Sigmoid colon (tissue), 4 donors: ENCODE measurements around the gene C1QTNF8.

Experiments
- CTCF ChIP-seq, 4 experiments: fragments of 450-650 bp in 3 of 4; fragments of 200-600 bp in 1 of 4; IDR thresholded peaks; one replicate each; pipeline ENCODE4 v1.5.1; 2016 to 2019; ENCODE audit warnings: antibody characterized with exemption in 4 of 4, mild to moderate bottlenecking in 3 of 4, moderate library complexity in 2 of 4
- EP300 ChIP-seq, 4 donors: sonication (generic); formaldehyde crosslinking; IDR thresholded peaks; one replicate each; pipeline ENCODE4 v1.6.1; 2017; ENCODE audit warnings: antibody characterized with exemption in 4 of 4
- POLR2A ChIP-seq, 2 donors: fragments of 450-650 bp; IDR thresholded peaks; one replicate each; pipeline ENCODE4 v1.6.1; 2016; ENCODE audit warnings: antibody characterized with exemption in 2 of 2, mild to moderate bottlenecking in 2 of 2, moderate library complexity in 2 of 2
- POLR2AphosphoS5 ChIP-seq, 4 donors: sonication (generic); formaldehyde crosslinking; IDR thresholded peaks; one replicate each; pipeline ENCODE4 v1.6.1; 2017; ENCODE audit warnings: antibody characterized with exemption in 4 of 4

DNA sequence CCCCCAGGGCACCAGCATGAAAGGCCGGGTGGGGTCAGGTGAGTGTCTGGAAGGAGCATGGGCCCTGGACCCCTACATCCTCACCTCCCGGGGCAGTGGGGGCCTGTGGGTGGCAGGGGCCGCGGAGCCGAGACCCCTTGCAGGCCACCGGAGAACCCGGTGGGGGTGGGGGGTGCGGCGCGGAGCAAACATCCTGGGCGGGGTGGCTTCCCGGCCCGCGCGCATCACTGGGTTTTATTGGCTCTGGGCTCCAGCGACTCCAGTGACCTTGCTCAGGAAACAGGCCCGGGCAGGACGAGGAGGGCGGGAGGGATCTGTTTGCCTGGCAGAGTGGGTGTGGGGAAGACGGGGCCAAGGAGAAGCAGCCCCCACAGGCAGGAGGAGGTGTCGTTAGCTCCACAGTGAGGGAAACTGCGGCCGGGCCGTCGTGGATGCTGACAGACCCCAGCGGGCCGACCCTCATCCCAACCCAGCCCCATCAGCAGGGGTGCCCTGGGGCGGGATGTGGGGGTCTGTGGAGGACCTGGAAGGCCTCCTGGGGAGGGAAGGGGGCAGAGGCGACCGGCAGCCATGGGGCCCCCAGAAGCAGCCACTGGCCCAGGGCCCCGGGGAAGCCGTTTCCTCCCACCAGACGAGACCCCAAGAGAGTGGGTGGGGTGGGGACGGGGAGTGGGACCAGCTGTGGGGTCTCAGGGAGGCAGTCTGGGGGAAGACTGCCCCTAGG is 12.9 kb downstream of the C1QTNF8 start:
- no peak for TF ChIP-seq CTCF (IDR thresholded peaks at IDR 0.05)
- no peak for TF ChIP-seq POLR2A (IDR thresholded peaks at IDR 0.05)
- TF ChIP-seq EP300 (IDR thresholded peaks at IDR 0.05) = no peak
- TF ChIP-seq POLR2AphosphoS5 (IDR thresholded peaks at IDR 0.05) = no peak
